ENCODE results near the gene DIAPH1. TPM values are rescaled to one million over a fixed set of nuclear protein-coding genes. Genes with fewer than 3 reads are reported as not detected.

The DIAPH1 gene
- total RNA-seq, 5 donors from 2014 or later (not counting 1 experiment from before 2014, with no cell fraction given): 190 to 271 (median 211) TPM

GRCh38 chr5:141517880-141518617 lies 100.8 kb downstream of the DIAPH1 start:
- peaks cover 27 to 41% (median 29%) of the 10 kb centered on the region in 3 donors for H3K4me1 Mint-ChIP-seq
- Histone ChIP-seq H3K36me3 (ENCODE audit: control insufficient read depth in 2 of 2, extremely low read depth in 1 of 2, insufficient read depth in 1 of 2, low read length in 1 of 2) (peaks cover 14 to 91% of the 10 kb centered on the region in 2 donors), H3K4me3 (ENCODE audit: control insufficient read depth in 1 of 2, extremely low read depth in 1 of 2, low read length in 1 of 2) (no peak overlapping the region), H3K4me1 (ENCODE audit: control insufficient read depth in 1 of 2, extremely low read depth in 1 of 2, insufficient read depth in 2 of 2, low read length in 2 of 2) (peaks cover 3 to 22% of the 10 kb centered on the region in 2 experiments), H3K27ac (ENCODE audit: low read length) (no peak overlapping the region), H3K9me3 (no peaks in the 10 kb centered on the region), H3K27me3 (replicated peaks in 1 of 2; ENCODE audit: control insufficient read depth in 2 of 2, extremely low read depth in 1 of 2, insufficient read depth in 2 of 2, low read length in 1 of 2) (no peaks in the 10 kb centered on the region)
- no peaks in the 10 kb centered on the region for H3K27me3 Mint-ChIP-seq
- peaks cover 61% of the 10 kb centered on the region for H3K36me3 Mint-ChIP-seq
- no peak overlapping the region for H3K4me3 Mint-ChIP-seq
- WGBS (ENCODE audit: insufficient coverage): 93% methylated on average over 5 of the region's 11 CpGs
- CTCF ChIA-PET: interaction anchor here (0.6 to 1.0 kb wide), 5 partner anchors 40 to 205 kb away, joined by 3 to 8 read pairs (median 7); partner anchors contain the start of gene PCDHGB6 (in 1 of the 2)
- POLR2A ChIA-PET: interaction anchor here in 1 of 2 donors (0.6 to 0.7 kb wide), 2 partner anchors 25 to 197 kb away, joined by 4 read pairs; partner anchors contain the start of gene TAF7
- ATAC-seq (replicated peaks in 1 of 4): no peak
- H3K27ac Mint-ChIP-seq: peak overlapping the region in 1 of 2 donors; percentile 31
- DNase-seq: no peak
- H3K9me3 Mint-ChIP-seq: no peaks in the 10 kb centered on the region

GRCh38 chr5:141517312-141517711 lies 101.5 kb downstream of the DIAPH1 start:
- Histone ChIP-seq H3K9me3 (no peaks in the 10 kb centered on the region), H3K4me3 (ENCODE audit: control insufficient read depth in 1 of 2, extremely low read depth in 1 of 2, low read length in 1 of 2) (no peak overlapping the region), H3K36me3 (ENCODE audit: control insufficient read depth in 2 of 2, extremely low read depth in 1 of 2, insufficient read depth in 1 of 2, low read length in 1 of 2) (peaks cover 14 to 84% of the 10 kb centered on the region in 2 donors), H3K4me1 (ENCODE audit: control insufficient read depth in 1 of 2, extremely low read depth in 1 of 2, insufficient read depth in 2 of 2, low read length in 2 of 2) (peaks cover 3 to 30% of the 10 kb centered on the region in 2 experiments), H3K27me3 (replicated peaks in 1 of 2; ENCODE audit: control insufficient read depth in 2 of 2, extremely low read depth in 1 of 2, insufficient read depth in 2 of 2, low read length in 1 of 2) (no peaks in the 10 kb centered on the region), H3K27ac (ENCODE audit: low read length) (no peak overlapping the region)
- Mint-ChIP-seq H3K36me3 (peaks cover 59% of the 10 kb centered on the region), H3K4me3 (no peak overlapping the region), H3K27ac (peak overlapping the region in 1 of 2 donors; percentile 66), H3K4me1 (peaks cover 29 to 40% (median 35%) of the 10 kb centered on the region in 3 donors), H3K9me3 (no peaks in the 10 kb centered on the region), H3K27me3 (no peaks in the 10 kb centered on the region)
- WGBS (ENCODE audit: insufficient coverage): 100% methylated on average over 2 of the region's 8 CpGs
- ATAC-seq (replicated peaks in 1 of 4) (no peak), DNase-seq (no peak)
- ChIA-PET CTCF (no interaction called here), POLR2A (no interaction called here)

GRCh38 chr5:141516672-141517025 lies 102.2 kb downstream of the DIAPH1 start:
- Mint-ChIP-seq H3K9me3 (no peaks in the 10 kb centered on the region), H3K4me1 (peaks cover 25 to 36% (median 35%) of the 10 kb centered on the region in 3 donors), H3K36me3 (peaks cover 53% of the 10 kb centered on the region), H3K27ac (peak overlapping the region; percentile 61 to 72), H3K27me3 (no peaks in the 10 kb centered on the region), H3K4me3 (no peak overlapping the region)
- no peaks in the 10 kb centered on the region for H3K27me3 ChIP-seq (replicated peaks in 1 of 2; ENCODE audit: control insufficient read depth in 2 of 2, extremely low read depth in 1 of 2, insufficient read depth in 2 of 2, low read length in 1 of 2)
- H3K36me3 ChIP-seq (ENCODE audit: control insufficient read depth in 2 of 2, extremely low read depth in 1 of 2, insufficient read depth in 1 of 2, low read length in 1 of 2): peaks cover 14 to 77% of the 10 kb centered on the region in 2 donors
- ATAC-seq (replicated peaks in 1 of 4): no peak
- DNase-seq: no peak
- H3K4me1 ChIP-seq (ENCODE audit: control insufficient read depth in 1 of 2, extremely low read depth in 1 of 2, insufficient read depth in 2 of 2, low read length in 2 of 2): peaks cover 3 to 34% of the 10 kb centered on the region in 2 experiments
- H3K9me3 ChIP-seq: no peaks in the 10 kb centered on the region
- H3K4me3 ChIP-seq (ENCODE audit: control insufficient read depth in 1 of 2, extremely low read depth in 1 of 2, low read length in 1 of 2): no peak overlapping the region
- no peak overlapping the region for H3K27ac ChIP-seq (ENCODE audit: low read length)
- POLR2A ChIA-PET: no interaction called here
- CTCF ChIA-PET: no interaction called here
- 98% methylated on average over 8 of the region's 8 CpGs for WGBS (ENCODE audit: insufficient coverage)

- H3K36me3 Mint-ChIP-seq: peaks cover 49% of the 10 kb centered on the region
- H3K36me3 ChIP-seq (ENCODE audit: control insufficient read depth in 2 of 2, extremely low read depth in 1 of 2, insufficient read depth in 1 of 2, low read length in 1 of 2): peaks cover 14 to 72% of the 10 kb centered on the region in 2 donors
- peaks cover 3 to 34% of the 10 kb centered on the region in 2 experiments for H3K4me1 ChIP-seq (ENCODE audit: control insufficient read depth in 1 of 2, extremely low read depth in 1 of 2, insufficient read depth in 2 of 2, low read length in 2 of 2)
Measured at GRCh38 chr5:141515946-141516671, 102.7 kb downstream of the DIAPH1 start.

GRCh38 chr5:141515141-141515540 lies 103.7 kb downstream of the DIAPH1 start:
- no peak overlapping the region for H3K27ac ChIP-seq (ENCODE audit: low read length)
- ChIA-PET CTCF (interaction anchor here (0.5 to 1.7 kb wide), 7 partner anchors 8 to 319 kb away, joined by 3 to 6 read pairs (median 3); partner anchors contain the start of gene PCDHGA10 (in 1 of the 2)), POLR2A (interaction anchor here in 1 of 2 donors (0.7 kb wide), 1 partner anchor 13 kb away, joined by 3 read pairs; no protein-coding TSS in a partner anchor)
- H3K9me3 ChIP-seq: no peaks in the 10 kb centered on the region
- H3K36me3 ChIP-seq (ENCODE audit: control insufficient read depth in 2 of 2, extremely low read depth in 1 of 2, insufficient read depth in 1 of 2, low read length in 1 of 2): peaks cover 14 to 62% of the 10 kb centered on the region in 2 donors
- no peak overlapping the region for H3K4me3 ChIP-seq (ENCODE audit: control insufficient read depth in 1 of 2, extremely low read depth in 1 of 2, low read length in 1 of 2)
- H3K9me3 Mint-ChIP-seq: no peaks in the 10 kb centered on the region
- H3K27me3 ChIP-seq (replicated peaks in 1 of 2; ENCODE audit: control insufficient read depth in 2 of 2, extremely low read depth in 1 of 2, insufficient read depth in 2 of 2, low read length in 1 of 2): no peaks in the 10 kb centered on the region
- no peaks in the 10 kb centered on the region for H3K27me3 Mint-ChIP-seq
- peaks cover 3 to 34% of the 10 kb centered on the region in 2 experiments for H3K4me1 ChIP-seq (ENCODE audit: control insufficient read depth in 1 of 2, extremely low read depth in 1 of 2, insufficient read depth in 2 of 2, low read length in 2 of 2)
- H3K4me3 Mint-ChIP-seq: no peak overlapping the region
- WGBS (ENCODE audit: insufficient coverage): 100% methylated on average over 1 of the region's 3 CpGs
- peaks cover 20 to 35% (median 30%) of the 10 kb centered on the region in 3 donors for H3K4me1 Mint-ChIP-seq
- ATAC-seq (replicated peaks in 1 of 4): no peak
- no peak for DNase-seq
- H3K36me3 Mint-ChIP-seq: peaks cover 40% of the 10 kb centered on the region
- H3K27ac Mint-ChIP-seq: peak overlapping the region in 1 of 2 donors; percentile 81

More at GRCh38 chr5:141515946-141516671, 102.7 kb downstream of the DIAPH1 start:
- H3K27ac ChIP-seq (ENCODE audit: low read length): no peak overlapping the region
- Mint-ChIP-seq H3K9me3 (no peaks in the 10 kb centered on the region), H3K4me1 (peaks cover 21 to 35% (median 32%) of the 10 kb centered on the region in 3 donors), H3K27me3 (no peaks in the 10 kb centered on the region), H3K27ac (peak overlapping the region; percentile 41 to 72), H3K4me3 (no peak overlapping the region)
- ATAC-seq (replicated peaks in 1 of 4) (no peak), DNase-seq (no peak)
- ChIA-PET CTCF (interaction anchor here (0.7 to 1.4 kb wide), 3 partner anchors 8 to 48 kb away, joined by 3 to 6 read pairs (median 3); no protein-coding TSS in a partner anchor), POLR2A (interaction anchor here in 1 of 2 donors (0.7 to 0.8 kb wide), 2 partner anchors 12 to 29 kb away, joined by 3 to 4 read pairs; no protein-coding TSS in a partner anchor)
- H3K27me3 ChIP-seq (replicated peaks in 1 of 2; ENCODE audit: control insufficient read depth in 2 of 2, extremely low read depth in 1 of 2, insufficient read depth in 2 of 2, low read length in 1 of 2): no peaks in the 10 kb centered on the region
- H3K4me3 ChIP-seq (ENCODE audit: control insufficient read depth in 1 of 2, extremely low read depth in 1 of 2, low read length in 1 of 2): no peak overlapping the region
- WGBS (ENCODE audit: insufficient coverage): 100% methylated on average over 3 of the region's 4 CpGs
- no peaks in the 10 kb centered on the region for H3K9me3 ChIP-seq

Measured in T-cell (primary cell).